Tibial artery (tissue), 4 donors: ENCODE measurements around the gene MS4A3.
"Not testable (repeated sequence)": the region's sequence is repeated elsewhere in the genome, so short reads cannot be mapped to it uniquely, and the experiment has no call there.

Experiments used
- DNase-seq, 2 donors: peaks; one replicate each; pipeline ENCODE4 v3.0.0-alpha.2; 2019
- H3K27ac ChIP-seq, 2 donors: fragments of 200-600 bp; sonication (generic) in 1 of 2; 1 replicate in 1 of 2; 2 replicates in 1 of 2; pipeline ENCODE4 v1.5.1; 2018 to 2019; ENCODE audit warnings: mild to moderate bottlenecking in 1 of 2
- H3K27me3 ChIP-seq, 2 donors: fragments of 200-600 bp; sonication (generic) in 1 of 2; one replicate each; pipeline versions ENCODE4 v1.5.1 to v1.6.0; 2016 to 2019
- H3K36me3 ChIP-seq, 3 donors: fragments of 200-600 bp; sonication (generic) in 2 of 3; one replicate each; pipeline ENCODE4 v1.5.1; 2016 to 2019; ENCODE audit warnings: mild to moderate bottlenecking in 2 of 3
- H3K4me1 ChIP-seq, 4 donors: fragments of 200-600 bp; sonication (generic) in 2 of 4; 1 replicate in 3 of 4; 2 replicates in 1 of 4; pipeline ENCODE4 v1.5.1; 2016 to 2019
- H3K4me3 ChIP-seq, 2 donors: fragments of 200-600 bp; sonication (generic) in 1 of 2; 1 replicate in 1 of 2; 2 replicates in 1 of 2; pipeline ENCODE4 v1.5.1; 2018 to 2019; ENCODE audit warnings: mild to moderate bottlenecking in 2 of 2
- H3K9me3 ChIP-seq, 3 donors: fragments of 200-600 bp; sonication (generic) in 1 of 3; one replicate each; pipeline ENCODE4 v1.5.1; 2016 to 2019
- CTCF ChIP-seq, 2 experiments: fragments of 200-600 bp in 1 of 2; fragments of 450-650 bp in 1 of 2; IDR thresholded peaks; one replicate each; pipeline ENCODE4 v1.5.1; 2017 to 2019; ENCODE audit warnings: antibody characterized with exemption in 2 of 2, mild to moderate bottlenecking in 1 of 2, moderate library complexity in 1 of 2
- intact Hi-C: fragments of 100-400 bp; cut with DNase I; formaldehyde crosslinking; loops from one replicate; pipeline ENCODE4 v1.15.0; 2023; ENCODE audit warnings: low total_unique reads

Gene MS4A3

GRCh38 chr11:60056349-60056969 is at the start of gene MS4A3:
MS4A3 (plus strand) TSS chr11:60056665; CDS start chr11:60061161, 4,496 bp downstream.
- H3K4me3 ChIP-seq, result no peak within 1 kb of the TSS
- no peaks in the 10 kb centered on the region for H3K4me1 ChIP-seq
- H3K27ac ChIP-seq, result no peak within 1 kb of the TSS
- intact Hi-C loops, result no loop called here
- H3K9me3 ChIP-seq, result no peaks in the 10 kb centered on the region
- no peak for TF ChIP-seq CTCF (IDR thresholded peaks at IDR 0.05)
- H3K27me3 ChIP-seq, result no peaks in the 10 kb centered on the region
- no peaks in the 10 kb centered on the region for H3K36me3 ChIP-seq
- DNase-seq, result no peak

- intact Hi-C loops, result no loop called here
- DNase-seq, result no peak
- no peak within 1 kb of the TSS for H3K4me3 ChIP-seq
- no peak within 1 kb of the TSS for H3K27ac ChIP-seq
- H3K9me3 ChIP-seq, result no peaks in the 10 kb centered on the region
- no peak for TF ChIP-seq CTCF (IDR thresholded peaks at IDR 0.05)
- no peaks in the 10 kb centered on the region for H3K36me3 ChIP-seq
- no peaks in the 10 kb centered on the region for H3K27me3 ChIP-seq
- H3K4me1 ChIP-seq, result no peaks in the 10 kb centered on the region
Observed at GRCh38 chr11:60016881-60017280, 39.6 kb upstream of the MS4A3 start, which contains the start of gene OOSP4B. OOSP4B (plus strand) TSS chr11:60017181.

- no peak for DNase-seq
- Histone ChIP-seq H3K27ac (no peak overlapping the region), H3K36me3 (no peaks in the 10 kb centered on the region), H3K4me1 (no peaks in the 10 kb centered on the region), H3K9me3 (no peaks in the 10 kb centered on the region), H3K4me3 (no peak overlapping the region), H3K27me3 (no peaks in the 10 kb centered on the region)
- TF ChIP-seq CTCF (IDR thresholded peaks at IDR 0.05), result no peak
- intact Hi-C loops, result no loop called here
Observed at GRCh38 chr11:60018058-60018457, 38.4 kb upstream of the MS4A3 start.

GRCh38 chr11:60020376-60020775 is 36.1 kb upstream of the MS4A3 start:
- H3K27ac ChIP-seq, H3K4me1 ChIP-seq, H3K36me3 ChIP-seq, DNase-seq, H3K27me3 ChIP-seq, H3K4me3 ChIP-seq, intact Hi-C loops, H3K9me3 ChIP-seq: not testable (repeated sequence)

- no peaks in the 10 kb centered on the region for H3K27me3 ChIP-seq
- no peak overlapping the region for H3K4me3 ChIP-seq
- H3K4me1 ChIP-seq, result no peaks in the 10 kb centered on the region
- H3K36me3 ChIP-seq, result no peaks in the 10 kb centered on the region
- no peak for DNase-seq
- no peak overlapping the region for H3K27ac ChIP-seq
- H3K9me3 ChIP-seq, result no peaks in the 10 kb centered on the region
- TF ChIP-seq CTCF (IDR thresholded peaks at IDR 0.05), result no peak
- intact Hi-C loops, result no loop called here
Observed at GRCh38 chr11:60029015-60029632, 27.3 kb upstream of the MS4A3 start.

- no peaks in the 10 kb centered on the region for H3K36me3 ChIP-seq
- no peak within 1 kb of the TSS for H3K4me3 ChIP-seq
- DNase-seq, result no peak
- H3K4me1 ChIP-seq, result no peaks in the 10 kb centered on the region
- no peak for TF ChIP-seq CTCF (IDR thresholded peaks at IDR 0.05)
- no peaks in the 10 kb centered on the region for H3K9me3 ChIP-seq
- H3K27ac ChIP-seq, result no peak within 1 kb of the TSS
- intact Hi-C loops, result no loop called here
- H3K27me3 ChIP-seq, result no peaks in the 10 kb centered on the region
Observed at GRCh38 chr11:60040109-60040508, 16.4 kb upstream of the MS4A3 start, which contains the start of gene OOSP2. OOSP2 (plus strand) TSS chr11:60040409; CDS start chr11:60040460, 51 bp downstream.

- H3K4me1 ChIP-seq, H3K36me3 ChIP-seq, DNase-seq, H3K27ac ChIP-seq, H3K27me3 ChIP-seq, H3K9me3 ChIP-seq, intact Hi-C loops, H3K4me3 ChIP-seq: not testable (repeated sequence)
Observed at GRCh38 chr11:60050422-60050821, 6.0 kb upstream of the MS4A3 start.

GRCh38 chr11:60050839-60051238 is 5.6 kb upstream of the MS4A3 start:
- H3K9me3 ChIP-seq, H3K4me3 ChIP-seq, H3K4me1 ChIP-seq, H3K27me3 ChIP-seq, intact Hi-C loops, H3K36me3 ChIP-seq, H3K27ac ChIP-seq, DNase-seq: not testable (repeated sequence)
